Smooth muscle cell (in vitro differentiated cells): ENCODE results near the gene FXYD5. TPM values are rescaled to one million over a fixed set of nuclear protein-coding genes. Genes with fewer than 3 reads are reported as not detected.
A peak's percentile ranks its signal among the peaks of the same experiment; 100 is the strongest.

Experiments
- DNase-seq: peaks from one replicate; lab custom pipeline; 2025; ENCODE audit not compliant: unreplicated experiment; lab: John Stamatoyannopoulos, UW
- H2AFZ ChIP-seq: fragments of 200-600 bp; sonication (generic); 2 replicates; pipeline ENCODE4 v1.6.0; 2016; ENCODE audit warnings: antibody characterized with exemption, low read depth, mild to moderate bottlenecking
- H3F3A ChIP-seq: fragments of 200-600 bp; sonication (generic); 2 replicates; pipeline ENCODE4 v1.6.0; 2017; ENCODE audit warnings: antibody characterized with exemption, low read depth
- H3K27ac ChIP-seq: fragments of 200-600 bp; sonication (generic); 2 replicates; pipeline ENCODE4 v1.5.1; 2016; ENCODE audit warnings: low read depth, mild to moderate bottlenecking
- H3K27me3 ChIP-seq: fragments of 200-600 bp; sonication (generic); 2 replicates; pipeline ENCODE4 v1.6.1; 2016; ENCODE audit warnings: low read depth, mild to moderate bottlenecking
- H3K36me3 ChIP-seq: fragments of 200-600 bp; sonication (generic); 2 replicates; pipeline ENCODE4 v1.5.1; 2016; ENCODE audit warnings: low read depth
- H3K4me1 ChIP-seq: fragments of 200-600 bp; sonication (generic); 2 replicates; pipeline ENCODE4 v1.5.1; 2016; ENCODE audit warnings: low read depth
- H3K4me2 ChIP-seq: fragments of 200-600 bp; sonication (generic); 2 replicates; pipeline ENCODE4 v1.6.0; 2016; ENCODE audit warnings: mild to moderate bottlenecking
- H3K4me3 ChIP-seq: fragments of 200-600 bp; sonication (generic); 2 replicates; pipeline ENCODE4 v1.5.1; 2016; ENCODE audit warnings: mild to moderate bottlenecking
- H3K79me2 ChIP-seq: fragments of 200-600 bp; sonication (generic); 2 replicates; pipeline ENCODE4 v1.6.0; 2016; ENCODE audit warnings: low read depth, mild to moderate bottlenecking
- H3K9ac ChIP-seq: fragments of 200-600 bp; sonication (generic); 2 replicates; pipeline ENCODE4 v1.6.0; 2016; ENCODE audit warnings: low read depth
- H3K9me3 ChIP-seq: fragments of 200-600 bp; sonication (generic); replicated peaks from 2 replicates; pipeline ENCODE4 v1.5.1; 2016; ENCODE audit warnings: low read depth
- H4K20me1 ChIP-seq: fragments of 200-600 bp; sonication (generic); 2 replicates; pipeline ENCODE4 v1.6.0; 2016; ENCODE audit warnings: low read depth
- CTCF ChIP-seq: fragments of 200-600 bp; sonication (generic); IDR thresholded peaks from 2 replicates; pipeline ENCODE4 v1.5.1; 2017; ENCODE audit warnings: borderline replicate concordance, mild to moderate bottlenecking, antibody characterized with exemption; ENCODE audit not compliant: insufficient read depth, poor library complexity, severe bottlenecking
- WGBS: methylation state at CpG from one replicate; pipeline ENCODE4 v1.1.7; 2016; ENCODE audit warnings: low lambda C conversion rate; 5-methylcytosine and 5-hydroxymethylcytosine counted together
- polyA plus RNA-seq: library from polyadenylated mRNA; unstranded; fragments of >200 nt; fragmentation: Nextera tagmentation; extraction: Ambion mirVana; gene quantifications from 2 replicates; pipeline ENCODE4 v1.2.1, GENCODE V29; 2016
- total RNA-seq: library from RNA; depleted of rRNA; stranded (reverse); fragments of >200 nt; gene quantifications from 2 replicates; pipeline ENCODE4 v1.2.3, GENCODE V29; 2014

The FXYD5 gene
- total and polyA plus RNA-seq, 2 experiments from 2014 or later: 133 to 205 TPM

- Histone ChIP-seq H4K20me1 (no peaks in the 10 kb centered on the region), H3K4me3 (no peak overlapping the region), H2AFZ (no peak overlapping the region), H3K79me2 (no peaks in the 10 kb centered on the region), H3K4me2 (no peak overlapping the region), H3F3A (no peaks in the 10 kb centered on the region), H3K9me3 (no peaks in the 10 kb centered on the region), H3K9ac (no peak overlapping the region), H3K36me3 (no peaks in the 10 kb centered on the region), H3K27me3 (no peaks in the 10 kb centered on the region), H3K4me1 (peaks cover 10% of the 10 kb centered on the region), H3K27ac (no peak overlapping the region)
- WGBS: 82% methylated on average over 17 of the region's 19 CpGs
- TF ChIP-seq CTCF: no peak
- DNase-seq: no peak
Observed at GRCh38 chr19:35122687-35123551, 31.6 kb upstream of the FXYD5 start.

- H3K4me3 ChIP-seq: no peak overlapping the region
Observed at GRCh38 chr19:35123573-35123972, 31.0 kb upstream of the FXYD5 start.

GRCh38 chr19:35124098-35125060 is 30.2 kb upstream of the FXYD5 start:
- Histone ChIP-seq H3F3A (no peaks in the 10 kb centered on the region), H3K27me3 (no peaks in the 10 kb centered on the region), H3K27ac (no peak overlapping the region), H3K4me3 (peak overlapping the region; percentile 21), H3K4me2 (peak overlapping the region; percentile 69), H4K20me1 (no peaks in the 10 kb centered on the region), H2AFZ (peak overlapping the region; percentile 48), H3K9ac (no peak overlapping the region), H3K36me3 (no peaks in the 10 kb centered on the region), H3K4me1 (peaks cover 10% of the 10 kb centered on the region), H3K9me3 (no peaks in the 10 kb centered on the region), H3K79me2 (no peaks in the 10 kb centered on the region)
- TF ChIP-seq CTCF: no peak
- no peak for DNase-seq
- WGBS: 76% methylated on average over 42 of the region's 42 CpGs

More at GRCh38 chr19:35123573-35123972, 31.0 kb upstream of the FXYD5 start:
- H3K9me3 ChIP-seq: no peaks in the 10 kb centered on the region
- no peaks in the 10 kb centered on the region for H4K20me1 ChIP-seq
- no peak overlapping the region for H2AFZ ChIP-seq
- no peak overlapping the region for H3K27ac ChIP-seq
- 93% methylated on average over 5 of the region's 5 CpGs for WGBS
- H3K9ac ChIP-seq: no peak overlapping the region
- H3F3A ChIP-seq: no peaks in the 10 kb centered on the region
- H3K4me2 ChIP-seq: no peak overlapping the region
- no peaks in the 10 kb centered on the region for H3K36me3 ChIP-seq
- no peak for TF ChIP-seq CTCF
- peaks cover 10% of the 10 kb centered on the region for H3K4me1 ChIP-seq
- no peaks in the 10 kb centered on the region for H3K27me3 ChIP-seq
- DNase-seq: no peak
- H3K79me2 ChIP-seq: no peaks in the 10 kb centered on the region
